Cerebellar nuclear complex (tissue), 1 donor: ENCODE measurements around the gene CREG1.
"Not testable (repeated sequence)": the region's sequence is repeated elsewhere in the genome, so short reads cannot be mapped to it uniquely, and the experiment has no call there.

Source experiments
- DNase-seq, 2 experiments: peaks; one replicate each; lab custom pipeline; 2025; lab: John Stamatoyannopoulos, UW

The CREG1 gene

GRCh38 chr1:167553136-167554027 is at the start of gene CREG1:
CREG1 (minus strand) TSS chr1:167553762.
- DNase-seq = peak; percentile 79 to 83

- no peak for DNase-seq
These were observed 49.3 kb upstream of the CREG1 start for GRCh38 chr1:167602840-167603239.

GRCh38 chr1:167601442-167602383 is 48.2 kb upstream of the CREG1 start:
- no peak for DNase-seq

GRCh38 chr1:167599957-167600581 is 46.5 kb upstream of the CREG1 start:
- DNase-seq = peak in 1 of 2 experiments; percentile 24

- no peak for DNase-seq
These were observed 41.3 kb upstream of the CREG1 start for GRCh38 chr1:167594822-167595221.

GRCh38 chr1:167593860-167594259 is 40.3 kb upstream of the CREG1 start:
- no peak for DNase-seq

- no peak for DNase-seq
These were observed 38.9 kb upstream of the CREG1 start for GRCh38 chr1:167592475-167592874.

GRCh38 chr1:167588361-167588760 is 34.8 kb upstream of the CREG1 start:
- DNase-seq = no peak

GRCh38 chr1:167587872-167588271 is 34.3 kb upstream of the CREG1 start:
- no peak for DNase-seq

GRCh38 chr1:167587342-167587741 is 33.8 kb upstream of the CREG1 start:
- DNase-seq = no peak

- DNase-seq = no peak
These were observed 31.0 kb upstream of the CREG1 start for GRCh38 chr1:167584581-167584980.

- no peak for DNase-seq
These were observed 29.2 kb upstream of the CREG1 start for GRCh38 chr1:167582722-167583121.

GRCh38 chr1:167582064-167582463 is 28.5 kb upstream of the CREG1 start:
- DNase-seq = no peak

GRCh38 chr1:167579986-167580385 is 26.4 kb upstream of the CREG1 start:
- DNase-seq = no peak

GRCh38 chr1:167578939-167579521 is 25.5 kb upstream of the CREG1 start:
- no peak for DNase-seq

GRCh38 chr1:167575649-167576048 is 22.1 kb upstream of the CREG1 start:
- no peak for DNase-seq

- no peak for DNase-seq
These were observed 19.5 kb upstream of the CREG1 start for GRCh38 chr1:167573035-167573434.

GRCh38 chr1:167570712-167571111 is 17.1 kb upstream of the CREG1 start:
- not testable (repeated sequence) for DNase-seq

- no peak for DNase-seq
These were observed 14.1 kb upstream of the CREG1 start for GRCh38 chr1:167567663-167568062.

- no peak for DNase-seq
These were observed 13.2 kb upstream of the CREG1 start for GRCh38 chr1:167566766-167567165.

- DNase-seq = no peak
These were observed 12.4 kb upstream of the CREG1 start for GRCh38 chr1:167565922-167566321.
